GM12801 (cell line): Measurements from ENCODE around the gene USP36.
A peak's percentile ranks its signal among the peaks of the same experiment; 100 is the strongest.

Experiments
- CTCF ChIP-seq: IDR thresholded peaks from one replicate; pipeline ENCODE4 v1.5.1; 2011; ENCODE audit warnings: control low read depth; ENCODE audit not compliant: insufficient read length; ENCODE audit errors: extremely low read depth

USP36 gene

GRCh38 chr17:78875363-78876093 lies 34.9 kb upstream of the USP36 start:
- no peak for TF ChIP-seq CTCF

GRCh38 chr17:78873519-78874340 lies 33.1 kb upstream of the USP36 start:
- TF ChIP-seq CTCF, result no peak

- TF ChIP-seq CTCF, result no peak
Measured at GRCh38 chr17:78872486-78872885, 31.9 kb upstream of the USP36 start.

GRCh38 chr17:78870621-78871020 lies 30.0 kb upstream of the USP36 start:
- no peak for TF ChIP-seq CTCF

- no peak for TF ChIP-seq CTCF
Measured at GRCh38 chr17:78868391-78868790, 27.8 kb upstream of the USP36 start.

DNA sequence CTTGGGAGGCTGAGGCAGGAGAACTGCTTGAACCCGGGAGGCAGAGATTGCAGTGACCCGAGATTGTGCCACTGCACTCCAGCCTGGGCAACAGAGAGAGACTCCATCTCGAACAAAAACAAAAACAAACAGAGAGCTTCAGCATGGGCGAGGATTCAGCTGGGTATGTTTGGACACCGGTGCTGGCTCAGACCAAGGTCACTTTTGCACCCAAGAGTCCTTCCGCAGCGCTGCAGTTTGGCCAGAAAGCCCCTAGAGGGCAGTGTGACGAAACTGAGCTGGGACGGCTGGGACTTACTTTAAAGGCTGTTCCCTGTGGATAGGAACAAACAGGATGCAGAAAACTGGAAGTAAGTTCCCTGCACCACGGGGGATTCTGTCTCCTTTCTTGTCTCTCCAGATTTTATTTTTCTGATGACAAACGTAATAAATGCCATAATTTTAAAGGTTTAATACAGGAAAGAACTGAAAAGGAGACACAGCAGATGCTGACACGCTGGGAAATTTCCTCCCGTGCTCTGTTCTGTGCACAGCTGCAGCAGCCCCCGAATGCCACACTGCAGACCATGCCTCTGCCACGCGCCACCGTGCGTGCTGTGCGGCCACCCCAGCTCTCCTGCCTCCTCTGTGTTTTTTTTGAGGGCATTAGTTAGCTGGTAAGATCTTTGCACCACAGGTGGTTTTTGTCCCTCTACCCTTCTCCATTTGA lies 25.2 kb upstream of the USP36 start:
- TF ChIP-seq CTCF, result peak; percentile 65

DNA sequence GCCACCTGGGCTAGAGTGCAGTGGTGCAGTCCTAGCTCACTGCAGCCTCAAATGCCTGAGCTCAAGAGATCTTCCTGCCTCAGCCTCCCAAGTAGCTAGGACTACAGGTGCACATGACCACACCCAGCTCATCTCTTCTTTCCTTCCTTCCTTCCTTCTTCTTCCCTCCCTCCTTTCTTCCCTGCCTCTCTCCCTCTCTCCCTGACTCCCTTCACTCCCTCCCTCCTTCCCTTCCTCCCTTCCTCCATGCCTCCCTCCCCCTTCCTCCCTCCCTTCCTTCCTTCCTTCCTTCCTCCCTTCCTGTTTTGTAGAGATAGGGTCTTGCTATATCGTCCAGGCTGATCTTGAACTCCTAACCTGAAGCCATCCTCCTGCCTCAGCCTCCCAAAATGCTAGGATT lies 23.5 kb upstream of the USP36 start:
- no peak for TF ChIP-seq CTCF
